GM23338 (cell line): ENCODE data around the gene ADAM8. TPM values are rescaled to one million over a fixed set of nuclear protein-coding genes. Genes with fewer than 3 reads are reported as not detected.
A peak's percentile ranks its signal among the peaks of the same experiment; 100 is the strongest.

Experiments
- ATAC-seq: fragments of 200-7000 bp; cut with Tn5 transposase; 3 replicates; pipeline ENCODE4 v1.9.1; 2020
- DNase-seq: peaks from one replicate; pipeline ENCODE4 v3.0.0-alpha.2; 2015; ENCODE audit warnings: low spot score
- H2AFZ ChIP-seq: fragments of 200-600 bp; sonication (generic); 2 replicates; pipeline ENCODE4 v1.8.0; 2016; ENCODE audit warnings: antibody characterized with exemption, mild to moderate bottlenecking, moderate library complexity
- H3F3A ChIP-seq: fragments of 200-600 bp; sonication (generic); replicated peaks from 2 replicates; pipeline ENCODE4 v1.8.0; 2017; ENCODE audit warnings: antibody characterized with exemption, mixed run types, low read depth
- H3K27ac ChIP-seq: fragments of 200-600 bp; sonication (generic); 2 replicates; pipeline ENCODE4 v1.6.1; 2016; ENCODE audit warnings: low read depth
- H3K27me3 ChIP-seq: fragments of 200-600 bp; sonication (generic); 2 replicates; pipeline ENCODE4 v1.8.0; 2016; ENCODE audit warnings: mild to moderate bottlenecking, mixed run types, moderate library complexity; ENCODE audit not compliant: insufficient read depth
- H3K36me3 ChIP-seq: fragments of 200-600 bp; sonication (generic); 2 replicates; pipeline ENCODE4 v1.8.0; 2016; ENCODE audit warnings: mild to moderate bottlenecking; ENCODE audit not compliant: insufficient read depth
- H3K4me1 ChIP-seq: fragments of 200-600 bp; sonication (generic); 2 replicates; pipeline ENCODE4 v1.8.0; 2016; ENCODE audit warnings: mild to moderate bottlenecking, moderate library complexity; ENCODE audit not compliant: insufficient read depth
- H3K4me2 ChIP-seq: fragments of 200-600 bp; sonication (generic); 2 replicates; pipeline ENCODE4 v1.7.1; 2017; ENCODE audit warnings: mixed run types
- H3K4me3 ChIP-seq: fragments of 200-600 bp; sonication (generic); 2 replicates; pipeline ENCODE4 v1.6.1; 2016; ENCODE audit warnings: mixed run types
- H3K79me2 ChIP-seq: fragments of 200-600 bp; sonication (generic); replicated peaks from 2 replicates; pipeline ENCODE4 v1.8.0; 2017; ENCODE audit warnings: mild to moderate bottlenecking; ENCODE audit not compliant: insufficient read depth
- H3K9me2 ChIP-seq: fragments of 200-600 bp; sonication (generic); 2 replicates; pipeline ENCODE4 v1.8.0; 2017; ENCODE audit not compliant: insufficient read depth
- H4K20me1 ChIP-seq: fragments of 200-600 bp; sonication (generic); replicated peaks from 2 replicates; pipeline ENCODE4 v1.8.0; 2017; ENCODE audit warnings: mild to moderate bottlenecking; ENCODE audit not compliant: insufficient read depth
- H3K27ac Mint-ChIP-seq: 2 replicates; pipeline ENCODE4 v1.8.0; 2020; ENCODE audit warnings: inconsistent platforms, mild to moderate bottlenecking, moderate library complexity, mixed read lengths
- H3K27me3 Mint-ChIP-seq: 3 replicates; pipeline ENCODE4 v1.8.0; 2022; ENCODE audit warnings: low read depth, mild to moderate bottlenecking, moderate library complexity, mixed read lengths, inconsistent platforms; ENCODE audit not compliant: insufficient read depth, poor library complexity
- H3K36me3 Mint-ChIP-seq: 3 replicates; pipeline ENCODE4 v1.8.0; 2021; ENCODE audit warnings: low read depth, mild to moderate bottlenecking, inconsistent platforms, moderate library complexity, mixed read lengths
- H3K4me1 Mint-ChIP-seq: 3 replicates; pipeline ENCODE4 v1.8.0; 2020; ENCODE audit warnings: mild to moderate bottlenecking, inconsistent platforms, mixed read lengths
- H3K4me3 Mint-ChIP-seq: 3 replicates; pipeline ENCODE4 v1.8.0; 2021; ENCODE audit warnings: moderate library complexity, mild to moderate bottlenecking, inconsistent platforms, mixed read lengths
- H3K9me3 Mint-ChIP-seq: 3 replicates; pipeline ENCODE4 v1.8.0; 2020; ENCODE audit warnings: moderate library complexity, mild to moderate bottlenecking, inconsistent platforms, mixed read lengths
- CREB1 ChIP-seq: fragments of 250-450 bp; sonication (Bioruptor Pico); IDR thresholded peaks from 2 replicates; pipeline ENCODE4 v1.5.0; 2020; ENCODE audit warnings: low read depth, mild to moderate bottlenecking, moderate library complexity
- JUNB ChIP-seq: IDR thresholded peaks from one replicate; pipeline ENCODE4 v1.6.1; 2016; ENCODE audit warnings: antibody characterized with exemption; ENCODE audit not compliant: unreplicated experiment
- NANOG ChIP-seq: IDR thresholded peaks from 2 replicates; pipeline ENCODE4 v1.6.1; 2016; ENCODE audit warnings: antibody characterized with exemption, borderline replicate concordance
- STAT1 ChIP-seq: IDR thresholded peaks from one replicate; pipeline ENCODE4 v1.6.1; 2016; ENCODE audit warnings: antibody characterized with exemption; ENCODE audit not compliant: unreplicated experiment
- ZNF114 ChIP-seq: fragments of 250-450 bp; sonication (Bioruptor Pico); IDR thresholded peaks from 2 replicates; pipeline ENCODE4 v1.5.0; 2020; ENCODE audit warnings: mild to moderate bottlenecking, moderate library complexity
- ZNF331 ChIP-seq: fragments of 250-450 bp; sonication (Bioruptor Pico); IDR thresholded peaks from 2 replicates; pipeline ENCODE4 v1.5.0; 2020; ENCODE audit warnings: low read depth, mild to moderate bottlenecking, moderate library complexity
- polyA plus RNA-seq: library from polyadenylated mRNA; unstranded; fragments of >200 nt; fragmentation: Nextera tagmentation; extraction: Ambion mirVana; gene quantifications from 2 replicates; pipeline ENCODE4 v1.2.1, GENCODE V29; 2016
- total RNA-seq: library from RNA; depleted of rRNA; stranded (reverse); fragments of >200 nt; shearing (Covaris generic); gene quantifications from 2 replicates; pipeline ENCODE4 v1.2.3, GENCODE V29; 2014
- TF ChIP-seq, protein P1 (sequence below): fragments of 250-450 bp; sonication (Bioruptor Pico); IDR thresholded peaks from 2 replicates; pipeline ENCODE4 v1.5.0; 2020; ENCODE audit warnings: mild to moderate bottlenecking, moderate library complexity
- TF ChIP-seq, protein P2 (sequence below): IDR thresholded peaks from one replicate; pipeline ENCODE4 v1.6.1; 2018; ENCODE audit warnings: antibody characterized with exemption; ENCODE audit not compliant: unreplicated experiment
- TF ChIP-seq, protein P3 (sequence below): IDR thresholded peaks from 2 replicates; pipeline ENCODE4 v1.6.1; 2016; ENCODE audit warnings: antibody characterized with exemption

The ADAM8 gene
- total and polyA plus RNA-seq, 2 experiments from 2014 or later, result 1.9 to 5.5 TPM

DNA sequence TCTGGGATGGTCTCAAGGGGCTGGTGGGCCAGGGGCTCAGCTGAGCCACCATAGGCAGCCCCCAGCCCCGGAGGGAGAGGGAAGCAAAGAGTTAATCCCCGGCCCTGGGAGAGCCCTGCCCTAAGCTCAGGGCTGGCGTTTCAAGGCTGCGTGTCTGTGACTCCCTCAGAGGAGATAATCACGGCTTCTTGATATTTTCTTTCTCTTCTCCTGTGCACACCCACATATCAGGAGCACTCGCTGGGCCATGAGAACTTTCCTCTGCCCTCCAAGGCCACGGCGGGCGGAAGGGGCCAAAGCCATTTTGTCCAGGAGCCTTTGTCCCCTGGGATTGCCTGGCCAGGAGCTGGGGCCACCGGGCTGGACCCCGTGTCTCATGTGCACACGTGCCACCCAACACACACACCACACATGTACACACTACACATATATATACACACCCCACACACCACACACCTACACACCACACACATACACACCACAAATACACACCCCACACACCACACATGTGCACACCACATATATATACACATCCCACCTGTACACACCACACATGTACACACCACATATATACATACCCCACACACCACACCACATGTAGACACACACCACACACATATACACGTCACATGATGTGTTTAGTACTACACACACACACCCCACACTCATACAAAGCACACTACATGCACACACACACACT is 22.1 kb downstream of the ADAM8 start:
- H3K36me3 Mint-ChIP-seq, result no peaks in the 10 kb centered on the region
- H3K9me3 Mint-ChIP-seq, result no peaks in the 10 kb centered on the region; the same call in 1 of the 3 replicates
- H3K4me1 ChIP-seq, result peaks cover 5% of the 10 kb centered on the region; the same call in 1 of the 2 replicates
- no peaks in the 10 kb centered on the region for H4K20me1 ChIP-seq
- H3K4me3 Mint-ChIP-seq, result no peak overlapping the region
- H3F3A ChIP-seq, result no peaks in the 10 kb centered on the region
- H3K27me3 ChIP-seq, result no peaks in the 10 kb centered on the region
- H3K4me1 Mint-ChIP-seq, result peaks cover 12% of the 10 kb centered on the region
- no peak overlapping the region for H3K4me3 ChIP-seq
- H3K36me3 ChIP-seq, result no peaks in the 10 kb centered on the region
- H3K9me2 ChIP-seq, result no peaks in the 10 kb centered on the region
- H3K27ac ChIP-seq, result no peak overlapping the region
- no peaks in the 10 kb centered on the region for H3K79me2 ChIP-seq
- DNase-seq (no peak), ATAC-seq (no peak)
- peaks cover 17% of the 10 kb centered on the region for H3K27me3 Mint-ChIP-seq
- no peak overlapping the region for H2AFZ ChIP-seq
- H3K27ac Mint-ChIP-seq, result peak overlapping the region; percentile 15; the same call in 1 of the 2 replicates
- no peak for TF ChIP-seq ZNF114 (CRISPR knock-in tag)
- TF ChIP-seq, protein P1, sequence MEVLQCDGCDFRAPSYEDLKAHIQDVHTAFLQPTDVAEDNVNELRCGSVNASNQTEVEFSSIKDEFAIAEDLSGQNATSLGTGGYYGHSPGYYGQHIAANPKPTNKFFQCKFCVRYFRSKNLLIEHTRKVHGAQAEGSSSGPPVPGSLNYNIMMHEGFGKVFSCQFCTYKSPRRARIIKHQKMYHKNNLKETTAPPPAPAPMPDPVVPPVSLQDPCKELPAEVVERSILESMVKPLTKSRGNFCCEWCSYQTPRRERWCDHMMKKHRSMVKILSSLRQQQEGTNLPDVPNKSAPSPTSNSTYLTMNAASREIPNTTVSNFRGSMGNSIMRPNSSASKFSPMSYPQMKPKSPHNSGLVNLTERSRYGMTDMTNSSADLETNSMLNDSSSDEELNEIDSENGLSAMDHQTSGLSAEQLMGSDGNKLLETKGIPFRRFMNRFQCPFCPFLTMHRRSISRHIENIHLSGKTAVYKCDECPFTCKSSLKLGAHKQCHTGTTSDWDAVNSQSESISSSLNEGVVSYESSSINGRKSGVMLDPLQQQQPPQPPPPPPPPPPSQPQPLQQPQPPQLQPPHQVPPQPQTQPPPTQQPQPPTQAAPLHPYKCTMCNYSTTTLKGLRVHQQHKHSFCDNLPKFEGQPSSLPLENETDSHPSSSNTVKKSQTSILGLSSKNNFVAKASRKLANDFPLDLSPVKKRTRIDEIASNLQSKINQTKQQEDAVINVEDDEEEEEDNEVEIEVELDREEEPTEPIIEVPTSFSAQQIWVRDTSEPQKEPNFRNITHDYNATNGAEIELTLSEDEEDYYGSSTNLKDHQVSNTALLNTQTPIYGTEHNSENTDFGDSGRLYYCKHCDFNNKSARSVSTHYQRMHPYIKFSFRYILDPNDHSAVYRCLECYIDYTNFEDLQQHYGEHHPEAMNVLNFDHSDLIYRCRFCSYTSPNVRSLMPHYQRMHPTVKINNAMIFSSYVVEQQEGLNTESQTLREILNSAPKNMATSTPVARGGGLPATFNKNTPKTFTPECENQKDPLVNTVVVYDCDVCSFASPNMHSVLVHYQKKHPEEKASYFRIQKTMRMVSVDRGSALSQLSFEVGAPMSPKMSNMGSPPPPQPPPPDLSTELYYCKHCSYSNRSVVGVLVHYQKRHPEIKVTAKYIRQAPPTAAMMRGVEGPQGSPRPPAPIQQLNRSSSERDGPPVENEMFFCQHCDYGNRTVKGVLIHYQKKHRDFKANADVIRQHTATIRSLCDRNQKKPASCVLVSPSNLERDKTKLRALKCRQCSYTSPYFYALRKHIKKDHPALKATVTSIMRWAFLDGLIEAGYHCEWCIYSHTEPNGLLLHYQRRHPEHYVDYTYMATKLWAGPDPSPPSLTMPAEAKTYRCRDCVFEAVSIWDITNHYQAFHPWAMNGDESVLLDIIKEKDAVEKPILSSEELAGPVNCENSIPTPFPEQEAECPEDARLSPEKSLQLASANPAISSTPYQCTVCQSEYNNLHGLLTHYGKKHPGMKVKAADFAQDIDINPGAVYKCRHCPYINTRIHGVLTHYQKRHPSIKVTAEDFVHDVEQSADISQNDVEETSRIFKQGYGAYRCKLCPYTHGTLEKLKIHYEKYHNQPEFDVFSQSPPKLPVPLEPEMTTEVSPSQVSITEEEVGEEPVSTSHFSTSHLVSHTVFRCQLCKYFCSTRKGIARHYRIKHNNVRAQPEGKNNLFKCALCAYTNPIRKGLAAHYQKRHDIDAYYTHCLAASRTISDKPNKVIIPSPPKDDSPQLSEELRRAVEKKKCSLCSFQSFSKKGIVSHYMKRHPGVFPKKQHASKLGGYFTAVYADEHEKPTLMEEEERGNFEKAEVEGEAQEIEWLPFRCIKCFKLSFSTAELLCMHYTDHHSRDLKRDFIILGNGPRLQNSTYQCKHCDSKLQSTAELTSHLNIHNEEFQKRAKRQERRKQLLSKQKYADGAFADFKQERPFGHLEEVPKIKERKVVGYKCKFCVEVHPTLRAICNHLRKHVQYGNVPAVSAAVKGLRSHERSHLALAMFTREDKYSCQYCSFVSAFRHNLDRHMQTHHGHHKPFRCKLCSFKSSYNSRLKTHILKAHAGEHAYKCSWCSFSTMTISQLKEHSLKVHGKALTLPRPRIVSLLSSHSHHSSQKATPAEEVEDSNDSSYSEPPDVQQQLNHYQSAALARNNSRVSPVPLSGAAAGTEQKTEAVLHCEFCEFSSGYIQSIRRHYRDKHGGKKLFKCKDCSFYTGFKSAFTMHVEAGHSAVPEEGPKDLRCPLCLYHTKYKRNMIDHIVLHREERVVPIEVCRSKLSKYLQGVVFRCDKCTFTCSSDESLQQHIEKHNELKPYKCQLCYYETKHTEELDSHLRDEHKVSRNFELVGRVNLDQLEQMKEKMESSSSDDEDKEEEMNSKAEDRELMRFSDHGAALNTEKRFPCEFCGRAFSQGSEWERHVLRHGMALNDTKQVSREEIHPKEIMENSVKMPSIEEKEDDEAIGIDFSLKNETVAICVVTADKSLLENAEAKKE (CRISPR knock-in tag), result no peak
- no peak overlapping the region for H3K4me2 ChIP-seq

DNA sequence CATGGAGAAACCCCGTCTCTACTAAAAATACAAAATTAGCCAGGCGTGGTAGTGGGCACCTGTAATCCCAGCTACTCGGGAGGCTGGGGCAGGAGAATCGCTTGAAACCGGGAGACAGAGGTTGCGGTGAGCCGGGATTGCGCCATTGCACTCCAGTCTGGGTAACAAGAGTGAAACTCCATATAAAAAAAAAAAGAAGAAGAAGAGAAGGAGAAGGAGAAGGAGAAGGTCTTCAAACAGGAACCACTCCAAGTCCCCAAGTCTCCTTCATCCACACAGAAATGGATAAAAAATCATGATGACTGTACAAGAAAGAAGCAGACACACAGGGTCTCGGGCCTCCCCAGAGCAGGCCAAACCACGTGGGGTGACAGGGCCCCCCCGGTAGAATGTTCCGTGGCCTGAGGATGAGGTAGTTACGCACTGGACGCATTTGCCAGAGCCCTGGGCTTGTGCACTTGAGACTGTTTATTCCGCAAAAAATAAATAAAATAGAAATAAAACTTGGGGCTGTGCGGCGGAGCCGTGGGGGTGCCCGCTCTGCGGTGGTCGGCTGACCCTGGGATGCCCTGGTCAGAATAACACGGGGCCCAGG is 23.2 kb downstream of the ADAM8 start:
- peaks cover 9% of the 10 kb centered on the region for H3K4me1 Mint-ChIP-seq
- Histone ChIP-seq H3K9me2 (no peaks in the 10 kb centered on the region), H3K36me3 (no peaks in the 10 kb centered on the region), H4K20me1 (no peaks in the 10 kb centered on the region), H3F3A (no peaks in the 10 kb centered on the region), H3K4me1 (peaks cover 5% of the 10 kb centered on the region; the same call in 1 of the 2 replicates), H3K27me3 (no peaks in the 10 kb centered on the region), H3K4me2 (no peak overlapping the region), H2AFZ (no peak overlapping the region), H3K4me3 (no peak overlapping the region), H3K27ac (no peak overlapping the region), H3K79me2 (no peaks in the 10 kb centered on the region)
- no peaks in the 10 kb centered on the region; the same call in 1 of the 3 replicates for H3K9me3 Mint-ChIP-seq
- H3K4me3 Mint-ChIP-seq, result no peak overlapping the region; the same call in 2 of the 3 replicates
- ATAC-seq, result no peak
- no peaks in the 10 kb centered on the region for H3K36me3 Mint-ChIP-seq
- H3K27me3 Mint-ChIP-seq, result peaks cover 15% of the 10 kb centered on the region
- no peak for DNase-seq
- TF ChIP-seq CREB1 (CRISPR knock-in tag), result no peak
- TF ChIP-seq, protein P2, sequence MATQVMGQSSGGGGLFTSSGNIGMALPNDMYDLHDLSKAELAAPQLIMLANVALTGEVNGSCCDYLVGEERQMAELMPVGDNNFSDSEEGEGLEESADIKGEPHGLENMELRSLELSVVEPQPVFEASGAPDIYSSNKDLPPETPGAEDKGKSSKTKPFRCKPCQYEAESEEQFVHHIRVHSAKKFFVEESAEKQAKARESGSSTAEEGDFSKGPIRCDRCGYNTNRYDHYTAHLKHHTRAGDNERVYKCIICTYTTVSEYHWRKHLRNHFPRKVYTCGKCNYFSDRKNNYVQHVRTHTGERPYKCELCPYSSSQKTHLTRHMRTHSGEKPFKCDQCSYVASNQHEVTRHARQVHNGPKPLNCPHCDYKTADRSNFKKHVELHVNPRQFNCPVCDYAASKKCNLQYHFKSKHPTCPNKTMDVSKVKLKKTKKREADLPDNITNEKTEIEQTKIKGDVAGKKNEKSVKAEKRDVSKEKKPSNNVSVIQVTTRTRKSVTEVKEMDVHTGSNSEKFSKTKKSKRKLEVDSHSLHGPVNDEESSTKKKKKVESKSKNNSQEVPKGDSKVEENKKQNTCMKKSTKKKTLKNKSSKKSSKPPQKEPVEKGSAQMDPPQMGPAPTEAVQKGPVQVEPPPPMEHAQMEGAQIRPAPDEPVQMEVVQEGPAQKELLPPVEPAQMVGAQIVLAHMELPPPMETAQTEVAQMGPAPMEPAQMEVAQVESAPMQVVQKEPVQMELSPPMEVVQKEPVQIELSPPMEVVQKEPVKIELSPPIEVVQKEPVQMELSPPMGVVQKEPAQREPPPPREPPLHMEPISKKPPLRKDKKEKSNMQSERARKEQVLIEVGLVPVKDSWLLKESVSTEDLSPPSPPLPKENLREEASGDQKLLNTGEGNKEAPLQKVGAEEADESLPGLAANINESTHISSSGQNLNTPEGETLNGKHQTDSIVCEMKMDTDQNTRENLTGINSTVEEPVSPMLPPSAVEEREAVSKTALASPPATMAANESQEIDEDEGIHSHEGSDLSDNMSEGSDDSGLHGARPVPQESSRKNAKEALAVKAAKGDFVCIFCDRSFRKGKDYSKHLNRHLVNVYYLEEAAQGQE, result no peak
- no peak for TF ChIP-seq ZNF114 (CRISPR knock-in tag)
- TF ChIP-seq JUNB, result no peak
- no peak for TF ChIP-seq NANOG
- no peak for TF ChIP-seq STAT1
- TF ChIP-seq ZNF331 (CRISPR knock-in tag), result no peak
- TF ChIP-seq, protein P3, sequence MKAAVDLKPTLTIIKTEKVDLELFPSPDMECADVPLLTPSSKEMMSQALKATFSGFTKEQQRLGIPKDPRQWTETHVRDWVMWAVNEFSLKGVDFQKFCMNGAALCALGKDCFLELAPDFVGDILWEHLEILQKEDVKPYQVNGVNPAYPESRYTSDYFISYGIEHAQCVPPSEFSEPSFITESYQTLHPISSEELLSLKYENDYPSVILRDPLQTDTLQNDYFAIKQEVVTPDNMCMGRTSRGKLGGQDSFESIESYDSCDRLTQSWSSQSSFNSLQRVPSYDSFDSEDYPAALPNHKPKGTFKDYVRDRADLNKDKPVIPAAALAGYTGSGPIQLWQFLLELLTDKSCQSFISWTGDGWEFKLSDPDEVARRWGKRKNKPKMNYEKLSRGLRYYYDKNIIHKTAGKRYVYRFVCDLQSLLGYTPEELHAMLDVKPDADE, result no peak
- H3K27ac Mint-ChIP-seq, result no peak overlapping the region
